C1 segment of cervical spinal cord (tissue), 14 donors: ENCODE measurements around the gene SPRED1.

Experiments used
- DNase-seq, 14 donors: peaks; one replicate each; lab custom pipeline; 2025; lab: John Stamatoyannopoulos, UW

SPRED1 gene

DNA sequence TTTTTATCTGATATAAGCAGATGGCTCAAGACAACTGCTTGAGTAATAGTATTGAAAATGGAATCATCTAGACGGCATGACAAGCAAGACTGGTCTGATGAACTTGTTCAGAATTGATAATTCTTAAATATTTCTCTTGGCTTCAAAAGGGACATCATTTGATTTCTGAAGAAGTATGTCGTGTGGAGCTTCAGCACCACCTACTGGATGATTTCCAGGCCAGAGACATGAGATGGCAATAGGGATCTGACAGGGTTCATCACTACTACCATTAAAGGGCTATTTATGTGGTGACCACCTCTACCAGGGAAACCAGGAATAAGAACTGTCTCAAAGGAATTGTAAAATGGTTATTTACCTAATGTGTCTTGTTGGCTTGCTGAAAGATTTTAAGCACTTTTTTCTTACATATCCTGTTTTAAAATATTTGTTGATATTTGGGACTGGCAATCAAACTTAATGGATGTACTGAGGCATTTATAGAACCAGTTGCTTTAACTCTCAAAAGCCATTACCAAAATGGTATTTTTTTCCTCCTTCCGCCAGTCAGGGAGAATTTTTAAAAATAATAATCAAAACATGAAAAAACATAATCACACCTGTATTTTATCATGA is 101.8 kb downstream of the SPRED1 start:
- peak in 9 of 14 donors; percentile 2 to 26 (median 12) for DNase-seq

DNA sequence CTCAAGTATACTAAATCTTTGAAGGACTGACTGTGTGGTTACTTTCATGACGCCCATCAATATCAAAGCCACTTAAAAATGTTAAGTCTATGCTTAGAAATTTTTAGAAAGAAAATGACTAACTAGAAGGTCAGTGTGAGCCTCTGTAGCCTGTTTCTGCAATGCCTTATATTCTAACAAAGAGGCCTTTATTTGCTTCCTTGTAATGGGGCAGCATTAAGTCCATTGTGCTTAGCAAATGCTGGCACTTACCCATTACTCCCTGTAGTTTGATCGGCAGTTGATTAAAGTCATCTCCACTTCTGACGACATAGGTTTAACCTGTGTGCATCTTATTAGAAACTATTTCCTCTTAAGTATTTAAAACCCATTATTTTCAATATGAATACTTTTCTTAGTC is 109.7 kb downstream of the SPRED1 start:
- no peak for DNase-seq

DNA sequence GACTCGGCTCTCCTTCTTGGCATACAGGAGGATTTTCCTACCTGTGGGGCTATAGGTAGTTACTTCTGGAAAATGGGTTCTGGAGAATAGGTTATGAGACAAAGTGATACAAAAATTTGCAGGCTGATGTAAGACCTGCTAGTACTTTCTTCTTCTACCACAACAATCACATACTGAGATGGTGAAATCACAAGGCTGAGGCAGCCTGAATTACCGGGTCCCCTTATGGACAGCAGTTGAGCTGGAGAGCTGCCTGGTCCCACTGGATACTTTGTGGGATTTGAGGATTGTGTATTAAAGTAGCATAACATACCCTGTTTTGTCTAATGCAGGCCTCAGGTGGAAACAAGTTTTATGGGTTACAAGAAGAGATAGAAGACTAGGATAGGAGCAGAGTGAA is 114.8 kb downstream of the SPRED1 start:
- no peak for DNase-seq

DNA sequence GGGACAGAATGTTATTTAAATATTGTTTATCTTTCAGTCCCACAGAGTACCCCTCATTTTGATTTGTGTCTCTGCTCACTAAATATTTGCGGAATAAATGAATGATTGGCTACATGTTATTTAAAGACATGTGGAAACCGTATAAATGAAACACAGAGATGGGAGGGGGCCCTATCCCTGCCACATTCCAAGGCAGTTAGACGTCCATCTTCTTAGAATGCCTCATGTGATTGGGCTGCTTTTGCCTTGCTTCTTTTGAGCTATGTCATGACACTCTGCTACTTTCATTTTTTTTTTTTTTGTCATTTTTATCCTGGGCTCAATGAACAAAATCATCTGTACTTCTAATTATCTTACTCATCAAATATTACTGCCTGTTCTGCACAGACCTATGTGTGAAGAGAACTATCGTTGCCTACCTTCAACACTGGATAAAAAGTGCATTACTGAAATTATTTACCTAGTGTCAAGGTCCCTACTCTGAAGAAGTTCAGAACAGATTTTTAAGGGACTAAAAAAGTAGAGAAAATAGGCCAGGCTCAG is 117.4 kb downstream of the SPRED1 start:
- no peak for DNase-seq

DNA sequence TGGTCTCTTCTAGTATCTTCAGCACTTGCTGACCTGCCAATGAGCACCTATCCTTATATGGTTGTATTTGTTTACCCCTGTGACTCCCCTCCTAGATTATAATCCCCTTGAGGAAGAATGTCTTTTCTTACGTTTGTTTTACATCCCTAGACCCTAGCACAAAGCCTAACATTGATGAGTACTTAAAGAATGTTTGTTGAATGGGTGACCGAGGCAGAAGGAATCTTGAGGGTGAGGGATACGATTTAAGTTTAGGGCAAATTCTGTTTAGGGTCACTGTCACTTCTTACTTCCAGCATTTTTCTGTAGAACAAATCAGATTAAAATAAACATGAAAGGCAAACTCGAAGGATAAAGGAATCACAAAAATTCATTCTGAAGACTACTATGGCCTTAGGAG is 120.4 kb downstream of the SPRED1 start:
- no peak for DNase-seq

DNA sequence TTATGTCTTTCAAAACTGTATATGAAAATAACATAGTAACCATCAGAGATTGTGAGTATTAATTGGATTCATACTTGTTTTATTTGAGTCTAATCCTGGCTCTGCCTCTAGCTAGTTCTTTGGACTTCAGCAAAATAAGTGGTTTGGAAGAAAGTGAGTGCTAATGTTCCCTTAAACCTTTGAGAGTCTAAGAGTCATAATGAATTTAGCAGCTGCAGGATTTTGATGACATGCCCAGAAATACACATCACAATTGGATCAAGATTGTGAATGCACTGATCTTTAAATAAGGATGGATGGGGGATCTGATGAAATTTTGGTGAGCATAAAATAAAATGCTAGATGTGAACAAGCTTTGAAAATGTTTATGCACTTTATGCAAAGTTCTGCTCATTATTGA is 121.4 kb downstream of the SPRED1 start:
- DNase-seq, result no peak

DNA sequence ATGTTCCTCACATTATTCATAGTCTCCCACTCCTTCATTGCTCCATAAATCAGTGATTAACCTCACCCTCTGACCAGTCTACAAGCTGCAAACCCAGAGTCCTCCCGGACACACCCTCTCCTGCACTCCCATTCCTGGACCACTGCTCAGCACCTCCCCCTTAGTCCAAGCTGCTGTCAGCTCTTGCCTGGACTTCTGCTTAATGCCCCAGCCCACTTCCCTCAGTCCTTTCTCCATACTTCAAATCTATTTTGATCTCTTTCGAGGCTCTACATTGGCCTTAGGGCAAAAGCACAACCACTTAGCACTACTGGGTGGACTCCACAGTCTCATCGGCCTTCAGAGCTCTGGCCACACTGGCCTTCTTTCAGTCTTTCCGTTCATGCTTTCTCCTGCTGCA is 121.9 kb downstream of the SPRED1 start:
- no peak for DNase-seq

DNA sequence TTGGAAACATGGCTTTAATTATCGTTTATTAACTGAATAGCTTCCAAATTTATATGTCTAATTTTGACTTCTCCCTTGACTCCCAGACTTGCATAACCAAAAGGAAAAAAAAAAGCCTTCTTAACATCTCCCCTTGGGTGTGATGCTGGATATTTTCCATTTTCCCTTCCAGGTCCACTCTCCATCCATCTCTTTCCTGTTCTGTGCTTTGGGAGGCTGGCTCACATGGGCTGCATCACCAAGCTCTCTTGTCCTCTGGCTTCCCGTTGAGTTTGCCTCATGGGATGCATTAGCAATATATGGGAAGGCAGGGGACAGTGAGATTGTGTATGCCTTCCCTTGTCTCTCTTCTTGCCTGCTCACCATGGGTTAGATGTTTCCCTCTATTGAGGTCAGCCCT is 123.4 kb downstream of the SPRED1 start:
- no peak for DNase-seq

DNA sequence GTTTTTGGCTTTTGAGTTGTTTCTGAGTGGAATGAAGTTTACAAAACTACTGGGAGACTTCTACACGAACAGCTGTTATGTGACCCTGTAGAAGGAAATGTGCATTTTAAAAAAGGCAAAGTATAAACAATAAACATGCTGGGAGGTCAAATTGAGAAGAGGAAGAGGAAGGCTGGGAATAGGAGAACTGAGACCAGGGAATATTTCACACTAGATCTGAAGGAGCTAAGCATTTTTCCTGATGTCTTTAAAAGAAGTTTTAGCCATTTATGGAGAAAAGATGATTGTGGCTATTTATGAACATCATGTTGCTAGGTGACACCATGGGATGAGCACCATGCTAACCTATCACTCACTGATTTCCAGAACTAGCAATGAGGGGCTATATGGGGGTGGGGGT is 125.0 kb downstream of the SPRED1 start:
- DNase-seq, result no peak

DNA sequence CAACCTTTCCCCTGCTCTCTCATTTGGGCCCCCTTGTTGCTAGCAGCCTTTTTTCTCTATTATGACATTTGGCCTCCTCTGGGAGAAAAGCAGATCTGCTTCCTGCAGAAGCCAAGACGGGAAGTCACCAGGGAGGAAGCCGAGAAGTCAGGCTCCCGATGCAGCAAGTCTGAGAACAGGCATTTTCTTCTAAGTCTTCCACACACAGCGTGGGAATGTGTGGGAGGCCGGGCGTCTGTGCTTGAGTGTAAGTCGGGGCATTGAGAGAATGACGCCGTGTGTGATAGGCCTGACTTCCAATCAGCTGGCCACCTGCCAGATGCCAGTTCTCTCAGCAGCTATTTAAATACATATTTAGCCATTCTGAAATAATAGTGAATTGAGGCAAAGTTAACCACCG is 125.5 kb downstream of the SPRED1 start:
- DNase-seq, result peak in 1 of 14 donors; percentile 7

DNA sequence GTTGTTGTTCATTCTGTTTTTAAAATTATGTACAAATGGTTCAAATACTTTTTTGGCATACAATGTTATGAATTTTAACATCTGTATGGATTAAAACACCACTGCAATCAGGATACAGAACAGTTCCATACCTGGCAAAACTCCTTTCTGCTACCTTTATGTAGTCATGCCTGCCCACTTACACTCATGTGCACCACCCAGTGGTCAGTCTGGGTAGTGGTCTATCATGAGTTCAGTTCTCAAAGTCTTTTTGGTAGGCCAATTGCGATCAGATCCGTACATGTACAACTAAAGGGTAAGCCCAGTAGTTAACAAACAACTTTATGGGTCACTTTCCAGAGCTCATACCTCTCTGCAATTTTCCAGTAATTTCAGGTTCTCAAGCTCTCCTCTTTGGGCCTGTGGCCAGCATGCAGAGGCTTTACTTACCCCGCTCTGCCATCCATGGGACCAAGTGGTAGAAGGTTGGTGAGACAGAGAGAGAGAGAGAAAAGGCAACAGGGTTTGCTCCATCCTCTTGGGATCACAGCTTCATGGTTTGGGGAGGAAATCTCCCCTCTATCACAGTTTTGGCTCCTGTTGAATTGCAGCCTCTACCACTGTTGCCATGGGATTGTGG is 137.4 kb downstream of the SPRED1 start:
- peak in 5 of 14 donors; percentile 4 to 29 (median 17) for DNase-seq

DNA sequence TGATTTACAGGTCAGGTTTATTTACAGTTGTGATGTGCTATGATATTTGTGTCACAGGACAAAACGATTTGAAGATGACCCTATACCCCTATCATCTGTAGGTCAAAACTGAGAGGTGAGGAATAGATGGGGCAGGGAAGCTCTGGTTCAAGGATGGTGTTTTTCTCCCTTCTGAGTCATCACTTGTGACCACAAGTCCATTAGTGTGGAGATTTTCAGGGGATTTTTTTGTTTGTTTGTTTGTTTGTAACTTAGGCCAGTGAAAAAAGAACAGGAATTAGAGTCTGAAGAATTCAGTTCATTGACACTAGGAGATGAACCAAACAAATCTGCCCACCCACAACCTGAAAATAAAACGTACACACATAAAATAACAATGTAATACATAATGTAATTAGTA is 138.6 kb downstream of the SPRED1 start:
- no peak for DNase-seq

DNA sequence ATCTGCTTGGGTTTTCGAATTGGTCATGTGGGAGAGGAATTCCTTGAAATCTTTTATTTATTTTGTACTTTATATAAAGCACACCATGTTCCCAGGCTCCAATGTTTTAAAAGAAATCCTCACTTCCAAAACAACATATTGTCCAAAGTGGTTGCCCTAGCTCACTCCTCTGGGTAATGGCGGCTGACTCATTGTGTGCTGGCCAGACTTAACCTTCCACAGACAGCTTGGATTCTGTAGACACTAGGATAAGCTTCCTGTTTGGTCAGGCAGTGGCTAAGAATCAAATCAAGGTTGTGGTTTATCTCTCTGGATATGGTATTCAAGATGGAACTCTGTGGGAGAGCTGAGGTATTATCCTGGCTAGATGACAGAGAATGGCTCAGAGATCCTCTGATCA is 145.5 kb downstream of the SPRED1 start:
- no peak for DNase-seq

DNA sequence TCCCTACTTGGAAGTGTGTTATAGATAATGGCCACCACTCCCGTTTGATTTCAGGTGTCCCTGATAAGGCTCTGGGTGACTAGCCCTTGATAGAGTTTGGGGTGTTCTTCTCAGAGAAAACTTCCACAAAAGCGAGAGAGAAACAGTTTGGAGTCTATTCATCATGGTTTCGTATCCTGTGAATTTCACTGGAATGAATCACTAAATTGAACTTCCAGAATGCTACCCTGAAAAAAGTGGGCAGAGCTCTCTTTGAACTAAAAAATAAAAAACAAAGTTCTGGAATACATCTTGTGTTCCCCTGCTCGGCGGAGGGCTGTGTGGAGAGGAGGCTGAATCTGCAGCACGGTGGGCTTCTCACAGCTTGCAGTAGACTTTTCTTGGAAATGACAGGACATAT is 148.5 kb downstream of the SPRED1 start:
- no peak for DNase-seq

DNA sequence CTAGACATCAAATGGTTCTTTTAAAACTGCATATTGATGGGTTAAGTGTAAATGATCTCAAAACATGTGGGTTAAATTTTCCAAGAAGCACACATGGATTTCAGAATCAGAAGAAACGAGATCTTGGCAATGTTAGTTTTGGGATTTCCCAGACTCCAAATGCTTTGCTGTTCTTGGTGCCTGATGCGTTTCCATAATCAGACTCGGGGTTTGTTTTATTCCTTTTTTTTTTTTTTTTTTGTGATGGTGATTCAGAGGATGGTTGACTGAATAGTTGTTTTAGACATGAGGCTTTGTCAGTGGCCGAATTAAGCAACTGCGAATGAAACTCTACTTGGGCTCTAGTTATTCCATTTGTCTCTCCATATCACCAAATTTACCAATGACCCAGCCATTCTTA is 149.1 kb downstream of the SPRED1 start:
- no peak for DNase-seq

DNA sequence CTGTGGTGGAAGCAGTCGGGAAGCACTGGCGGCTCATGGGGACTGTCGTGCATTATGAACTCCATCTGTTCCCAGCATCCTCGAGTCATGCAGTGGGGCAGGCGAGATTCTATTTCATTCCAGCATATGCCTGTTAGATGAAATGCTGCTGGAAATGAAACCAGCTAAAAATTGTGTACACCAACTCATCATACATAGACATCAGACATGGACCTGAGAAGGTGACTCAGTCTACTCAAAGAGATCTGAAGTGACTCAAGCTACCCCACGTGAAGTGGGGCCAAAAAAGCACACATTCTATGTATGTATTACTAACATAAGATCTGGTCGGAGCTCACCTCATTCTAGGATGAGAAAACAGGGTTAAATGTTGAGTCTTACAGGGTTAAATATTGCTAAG is 153.8 kb downstream of the SPRED1 start:
- DNase-seq, result no peak
